B cell (primary cell): ENCODE results near the gene FRG2C.
"Not testable (repeated sequence)": the region's sequence is repeated elsewhere in the genome, so short reads cannot be mapped to it uniquely, and the experiment has no call there.

ENCODE experiments used
- CTCF ChIP-seq: fragments of 200-600 bp; IDR thresholded peaks from one replicate; pipeline ENCODE4 v1.8.0; 2022; ENCODE audit warnings: antibody characterized with exemption, mild to moderate bottlenecking
- EZH2 ChIP-seq: IDR thresholded peaks from 2 replicates; pipeline ENCODE4 v1.6.1; 2012; ENCODE audit warnings: borderline replicate concordance, low read depth, mild to moderate bottlenecking, moderate library complexity, low read length; ENCODE audit not compliant: insufficient read depth, poor library complexity, severe bottlenecking

- not testable (repeated sequence) for TF ChIP-seq CTCF, EZH2
These were observed 8.1 kb downstream of the FRG2C start for GRCh38 chr3:75672140-75672775.
